HG02840 (cell line): ENCODE results near the gene XIST.
A peak's percentile ranks its signal among the peaks of the same experiment; 100 is the strongest.
"Not testable (repeated sequence)": the region's sequence is repeated elsewhere in the genome, so short reads cannot be mapped to it uniquely, and the experiment has no call there.

Experiments
- ATAC-seq: cut with Tn5 transposase; IDR thresholded peaks from one replicate; pipeline ENCODE4 v1.9.1; 2021; ENCODE audit warnings: mild to moderate bottlenecking, moderate library complexity, moderate number of reproducible peaks; ENCODE audit not compliant: unreplicated experiment, low FRiP score

XIST gene

DNA sequence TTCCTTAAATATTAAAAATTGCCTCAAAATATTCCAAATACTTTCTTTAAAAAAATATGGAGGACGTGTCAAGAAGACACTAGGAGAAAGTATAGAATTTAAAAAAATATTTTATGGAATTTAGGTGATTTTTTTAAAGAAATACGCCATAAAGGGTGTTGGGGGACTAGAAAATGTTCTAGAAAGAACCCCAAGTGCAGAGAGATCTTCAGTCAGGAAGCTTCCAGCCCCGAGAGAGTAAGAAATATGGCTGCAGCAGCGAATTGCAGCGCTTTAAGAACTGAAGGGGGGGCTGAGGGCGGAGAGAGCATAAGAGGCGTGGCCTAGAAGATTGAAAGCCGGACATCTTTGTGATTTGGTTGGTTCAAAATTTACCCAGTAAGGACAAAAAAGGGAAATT lies at the start of gene XIST:
TSS of gene XIST (minus strand) at position 248 of the 400 bp plus-strand sequence.
- ATAC-seq, result no peak

DNA sequence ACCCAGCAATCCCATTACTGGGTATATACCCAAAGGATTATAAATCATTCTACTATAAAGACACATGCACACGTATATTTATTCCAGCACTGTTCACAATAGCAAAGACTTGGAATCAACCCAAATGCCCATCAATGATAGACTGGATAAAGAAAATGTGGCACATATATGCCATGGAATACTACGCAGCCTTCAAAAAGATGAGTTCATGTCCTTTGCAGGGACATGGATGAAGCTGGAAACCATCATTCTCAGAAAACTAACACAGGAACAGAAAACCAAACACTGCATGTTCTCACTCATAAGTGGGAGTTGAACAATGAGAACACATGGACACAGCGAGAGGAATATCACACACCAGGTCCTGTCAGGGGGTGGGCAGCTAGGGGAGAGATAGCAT lies 45.8 kb upstream of the XIST start:
- not testable (repeated sequence) for ATAC-seq

DNA sequence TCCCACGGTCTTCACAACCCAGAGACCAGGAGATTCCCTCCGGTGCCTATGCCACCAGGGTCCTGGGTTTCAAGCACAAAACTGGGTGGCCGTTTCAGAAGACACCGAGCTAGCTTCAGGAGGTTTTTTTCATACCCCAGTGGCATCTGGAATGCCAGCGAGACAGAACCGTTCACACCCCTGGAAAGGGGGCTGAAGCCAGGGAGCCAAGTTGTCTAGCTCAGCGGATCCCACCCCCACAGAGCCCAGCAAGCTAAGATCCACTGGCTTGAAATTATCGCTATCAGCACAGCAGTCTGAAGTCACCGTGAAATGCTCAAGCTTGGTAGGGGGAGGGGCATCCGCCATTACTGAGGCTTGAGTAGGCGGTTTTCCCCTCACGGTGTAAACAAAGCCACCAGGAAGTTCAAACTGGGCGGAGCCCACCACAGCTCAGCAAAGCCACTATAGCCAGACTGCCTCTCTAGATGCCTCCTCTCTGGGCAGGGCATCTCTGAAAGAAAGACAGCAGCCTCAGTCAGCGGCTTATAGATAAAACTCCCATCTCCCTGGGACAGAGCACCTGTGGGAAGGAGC lies 40.1 kb upstream of the XIST start:
- ATAC-seq, result not testable (repeated sequence)

DNA sequence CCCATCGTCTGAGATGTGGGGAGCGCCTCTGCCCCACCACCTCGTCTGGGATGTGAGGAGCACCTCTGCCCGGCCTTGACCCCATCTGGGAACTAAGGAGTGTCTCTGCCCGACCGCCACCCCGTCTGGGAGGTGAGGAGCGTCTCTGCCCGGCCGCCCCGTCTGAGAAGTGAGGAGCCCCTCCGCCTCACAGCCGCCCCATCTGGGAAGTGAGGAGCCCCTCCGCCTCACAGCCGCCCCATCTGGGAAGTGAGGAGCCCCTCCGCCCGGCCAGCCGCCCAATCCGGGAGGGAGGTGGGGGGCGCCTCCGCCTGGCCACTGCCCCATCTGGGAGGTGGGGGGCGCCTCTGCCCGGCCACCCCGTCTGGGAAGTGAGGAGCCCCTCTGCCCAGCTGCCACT lies 29.7 kb upstream of the XIST start:
- not testable (repeated sequence) for ATAC-seq

DNA sequence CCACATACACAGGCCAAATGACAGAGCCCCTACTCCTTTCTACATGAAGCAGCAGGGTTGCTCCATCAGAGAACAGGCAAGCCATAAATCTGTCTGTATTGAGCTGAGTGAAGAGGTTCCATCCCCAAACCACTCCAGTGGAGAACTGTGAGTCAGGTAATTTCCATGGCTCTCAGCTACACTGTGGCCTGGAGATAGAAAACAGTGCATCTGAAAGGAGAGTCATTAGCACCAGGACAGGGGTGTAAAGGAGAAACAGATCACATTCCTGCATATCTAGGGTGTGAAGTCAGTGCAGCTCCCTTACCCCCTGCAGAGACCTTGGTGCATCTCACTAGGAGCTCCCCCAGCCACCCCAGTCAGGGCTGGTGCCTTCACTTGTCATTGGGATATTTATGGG lies 25.2 kb upstream of the XIST start:
- no peak for ATAC-seq

- no peak for ATAC-seq
Measured at GRCh38 chrX:73876911-73877310, 24.4 kb upstream of the XIST start.

GRCh38 chrX:73868916-73869315 lies 16.4 kb upstream of the XIST start:
- no peak for ATAC-seq

DNA sequence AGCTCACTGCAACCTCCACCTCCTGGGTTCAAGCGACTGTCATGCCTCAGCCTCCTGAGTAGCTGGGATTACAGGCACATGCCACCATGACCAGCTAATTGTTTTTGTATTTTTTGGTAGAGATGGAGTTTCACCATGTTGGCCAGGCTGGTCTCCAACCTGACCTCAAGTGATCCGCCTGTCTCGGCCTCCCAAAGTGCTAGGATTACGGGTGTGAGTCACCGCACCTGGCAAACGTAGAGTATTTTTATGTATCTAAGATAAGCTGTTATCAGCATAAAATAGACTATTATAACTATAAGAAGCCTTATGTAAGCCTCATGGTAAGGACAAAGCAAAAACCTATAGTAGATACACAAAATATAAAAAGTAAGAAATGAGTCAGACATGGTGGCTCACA lies 14.6 kb upstream of the XIST start:
- no peak for ATAC-seq

GRCh38 chrX:73863852-73864251 lies 11.3 kb upstream of the XIST start:
- ATAC-seq, result no peak

- ATAC-seq, result no peak
Measured at GRCh38 chrX:73863268-73863667, 10.8 kb upstream of the XIST start.

- ATAC-seq, result no peak
Measured at GRCh38 chrX:73859622-73860021, 7.1 kb upstream of the XIST start.

DNA sequence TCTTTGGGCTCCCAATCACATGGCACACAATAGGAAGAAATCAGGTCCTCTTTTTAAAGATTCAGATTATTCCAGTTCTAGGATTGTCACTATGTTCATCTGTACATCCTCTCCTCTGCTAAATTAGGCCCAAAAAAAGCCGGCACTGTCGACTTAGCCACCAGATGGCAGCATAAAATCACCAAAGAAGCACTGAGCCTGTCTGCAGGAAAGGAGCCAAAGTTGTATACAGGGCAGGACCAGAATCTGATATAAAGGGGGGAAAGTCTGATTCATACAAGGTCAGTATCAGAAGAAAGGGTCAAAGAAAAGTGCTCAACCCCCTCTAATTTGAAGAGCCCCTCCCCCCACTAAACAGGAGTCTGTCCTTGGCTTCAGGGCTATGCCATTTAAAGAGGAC lies 3.0 kb upstream of the XIST start:
- no peak for ATAC-seq

- ATAC-seq, result no peak
Measured at GRCh38 chrX:73852022-73852421, 492 bp downstream of the XIST start.

- ATAC-seq, result peak; percentile 72
Measured at GRCh38 chrX:73851014-73852009, 1.2 kb downstream of the XIST start.

GRCh38 chrX:73850124-73851013 lies 2.1 kb downstream of the XIST start:
- ATAC-seq, result no peak

DNA sequence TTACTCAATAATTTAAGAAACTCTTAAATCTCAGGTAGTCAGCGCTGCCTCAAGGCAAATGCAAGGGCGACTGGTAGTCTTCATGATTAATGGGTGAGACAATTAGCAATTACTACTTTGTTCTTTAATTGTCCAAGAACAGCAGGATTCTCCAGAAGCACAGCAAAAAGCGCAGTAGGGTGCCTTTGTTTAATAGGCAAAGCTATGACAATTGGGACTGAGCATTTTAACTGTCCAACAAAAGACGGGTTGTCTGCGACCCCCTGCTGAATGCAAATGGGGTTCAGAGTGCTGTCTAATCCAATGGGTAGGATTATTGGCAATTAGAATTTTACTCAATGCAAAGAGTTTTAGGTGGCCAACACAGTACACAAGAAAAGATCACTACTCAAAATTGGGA lies 3.4 kb downstream of the XIST start:
- ATAC-seq, result no peak

- ATAC-seq, result no peak
Measured at GRCh38 chrX:73847991-73848390, 4.5 kb downstream of the XIST start.

DNA sequence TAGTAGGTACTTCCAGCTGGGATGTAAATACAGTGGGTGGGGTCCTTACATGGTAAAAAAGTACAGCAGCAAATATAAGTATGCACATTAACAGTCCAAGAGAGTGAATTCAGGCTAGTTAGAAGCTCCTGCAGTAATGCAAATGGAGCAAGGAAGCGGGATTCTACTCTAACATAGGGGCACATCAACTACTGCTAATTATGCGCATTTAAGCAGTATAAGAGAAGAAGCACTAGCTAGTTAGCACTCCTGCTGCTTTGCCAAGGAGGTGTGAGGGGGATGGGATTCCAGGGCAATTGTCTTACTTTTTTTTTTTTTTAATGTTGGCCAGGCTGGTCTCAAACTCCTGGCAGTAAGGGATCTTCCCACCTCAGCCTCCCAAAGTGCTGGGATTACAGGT lies 5.4 kb downstream of the XIST start:
- ATAC-seq, result no peak

GRCh38 chrX:73842541-73843234 lies 9.8 kb downstream of the XIST start:
- ATAC-seq, result no peak

DNA sequence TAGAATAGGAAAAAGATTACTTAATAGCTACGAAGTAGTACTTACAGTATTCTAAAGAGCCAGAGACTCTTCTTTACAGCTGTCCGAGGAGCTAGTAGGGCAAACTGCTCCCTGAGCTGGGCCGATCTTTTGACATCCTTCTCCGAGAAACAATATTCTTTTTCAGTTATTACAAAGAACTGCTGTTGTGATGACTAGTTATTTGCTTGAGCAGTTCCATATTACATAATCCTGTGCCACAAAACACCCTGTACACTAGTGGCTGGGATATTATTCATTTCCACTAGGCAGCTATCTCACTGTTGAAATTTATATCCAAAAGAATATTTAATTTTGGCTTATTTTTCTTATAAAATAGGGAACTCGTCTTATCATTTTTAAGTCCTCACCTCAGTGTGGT lies 11.2 kb downstream of the XIST start:
- ATAC-seq, result no peak
